Adrenal gland (tissue), 12 donors: ENCODE data around the gene PLEKHA6. TPM values are rescaled to one million over a fixed set of nuclear protein-coding genes. Genes with fewer than 3 reads are reported as not detected.

Experiments used
- DNase-seq, 7 donors: peaks; one replicate each; pipeline ENCODE4 v3.0.0-alpha.2; 2019 to 2020
- H3K27ac ChIP-seq, 5 donors: fragments of 200-600 bp; sonication (generic) in 4 of 5; 1 replicate in 3 of 5; 2 replicates in 2 of 5; pipeline versions ENCODE4 v1.5.1 to v1.8.0; 2016 to 2020; ENCODE audit warnings: mild to moderate bottlenecking in 1 of 5
- H3K27me3 ChIP-seq: fragments of 200-600 bp; 2 replicates; pipeline ENCODE4 v1.8.0; 2021
- H3K36me3 ChIP-seq, 2 donors: fragments of 200-600 bp; replicated peaks in 1 of 2; 1 replicate in 1 of 2; 2 replicates in 1 of 2; pipeline versions ENCODE4 v1.5.1 to v1.8.0; 2018 to 2022
- H3K4me1 ChIP-seq, 2 donors: fragments of 200-600 bp; replicated peaks in 1 of 2; 1 replicate in 1 of 2; 2 replicates in 1 of 2; pipeline versions ENCODE4 v1.5.1 to v1.8.0; 2018 to 2021
- H3K4me3 ChIP-seq, 4 donors: fragments of 200-600 bp; sonication (generic) in 3 of 4; one replicate each; pipeline ENCODE4 v1.5.1; 2016 to 2018
- H3K9me3 ChIP-seq, 3 donors: fragments of 200-600 bp; sonication (generic) in 1 of 3; replicated peaks in 1 of 3; 1 replicate in 2 of 3; 2 replicates in 1 of 3; pipeline versions ENCODE4 v1.5.1 to v1.8.0; 2016 to 2021
- POLR2A ChIP-seq, 2 donors: fragments of 450-650 bp; IDR thresholded peaks; one replicate each; pipeline ENCODE4 v1.6.1; 2017; ENCODE audit warnings: antibody characterized with exemption in 2 of 2, mild to moderate bottlenecking in 2 of 2, moderate library complexity in 1 of 2
- WGBS, 4 donors: extraction: QIAGEN DNeasy Blood & Tissue Kit in 2 of 4; methylation state at CpG; one replicate each; pipeline versions ENCODE4 v1.1.5 to v1.1.7; 2013 to 2017; 5-methylcytosine and 5-hydroxymethylcytosine counted together
- intact Hi-C, 2 donors: fragments of 100-400 bp; cut with DNase I; formaldehyde crosslinking; loops; one replicate each; pipeline versions ENCODE4 v1.14.1 to v1.15.0; 2022 to 2023
- polyA plus RNA-seq, 3 donors: library from polyadenylated mRNA; stranded (reverse); fragments of 200-250 nt in 2 of 3; fragments of 350-450 nt in 1 of 3; fragmentation: Illumina TruSeq in 1 of 3; extraction: RNeasy Lipid Tissue Mini Kit (QIAGEN cat#74804) in 1 of 3; gene quantifications; one replicate each; pipeline ENCODE4 v1.2.3, GENCODE V29; 2013 to 2014
- total RNA-seq, 9 donors: library from RNA; depleted of rRNA in 4 of 9; stranded (reverse); fragments of >200 nt in 4 of 9; fragments of 120-200 nt in 1 of 9; fragmentation: NEBNext Ultra II Directional in 1 of 9; extraction: Animal tissue kit (Norgen Biotek cat#: 25700) in 1 of 9; gene quantifications; one replicate each; pipeline versions ENCODE4 v1.1.0 to v1.2.4, GENCODE V29; 2013 to 2023
- TF ChIP-seq, protein P1 (sequence below), 6 experiments: fragments of 450-650 bp in 4 of 6; fragments of 200-600 bp in 2 of 6; sonication (generic) in 1 of 6; IDR thresholded peaks; 1 replicate in 5 of 6; 2 replicates in 1 of 6; pipeline versions ENCODE4 v1.5.1 to v1.8.0; 2016 to 2021; ENCODE audit warnings: antibody characterized with exemption in 6 of 6, mild to moderate bottlenecking in 2 of 6, moderate library complexity in 1 of 6
- donor health status: healthy with polysubstance abuse.
- donor health status: Bipolar disorder and iron deficiency.
- donor health status: DM: yes; HTN: yes; CAD: no.
- donor health status: DM: no; HTN: no; CAD: no.
- donor health status: DM: no; HTN: no; CAD: no.
- donor health status: DM: yes; HTN: yes; CAD: no.

The PLEKHA6 gene
- total and polyA plus RNA-seq, 12 donors = 2.2 to 13.8 (median 5.1) TPM

DNA sequence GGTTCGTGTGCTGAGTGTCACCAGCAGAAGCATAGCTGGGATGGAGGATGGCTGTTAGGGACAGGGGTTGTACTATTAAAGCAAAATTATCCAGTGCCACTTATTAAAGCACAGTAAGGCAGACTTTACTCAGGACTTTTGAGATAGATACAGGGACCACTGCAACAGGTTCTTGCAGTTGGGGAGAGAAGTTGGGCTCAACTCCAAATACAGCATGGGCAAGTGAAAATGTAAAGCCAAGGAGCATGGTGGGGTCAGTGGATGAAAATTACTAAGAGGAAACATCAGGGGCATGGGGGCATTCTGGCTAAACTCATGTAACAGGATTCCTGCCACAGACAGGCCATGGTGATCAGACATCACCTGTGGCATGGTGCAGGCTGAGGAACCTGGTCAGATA lies 178.6 kb downstream of the PLEKHA6 start:
- H3K27me3 ChIP-seq = no peaks in the 10 kb centered on the region
- H3K4me3 ChIP-seq = no peak overlapping the region
- no peak for DNase-seq
- no peak overlapping the region for H3K27ac ChIP-seq
- intact Hi-C loops = no loop called here
- no peak for TF ChIP-seq POLR2A (IDR thresholded peaks at IDR 0.05)
- TF ChIP-seq, protein P1, sequence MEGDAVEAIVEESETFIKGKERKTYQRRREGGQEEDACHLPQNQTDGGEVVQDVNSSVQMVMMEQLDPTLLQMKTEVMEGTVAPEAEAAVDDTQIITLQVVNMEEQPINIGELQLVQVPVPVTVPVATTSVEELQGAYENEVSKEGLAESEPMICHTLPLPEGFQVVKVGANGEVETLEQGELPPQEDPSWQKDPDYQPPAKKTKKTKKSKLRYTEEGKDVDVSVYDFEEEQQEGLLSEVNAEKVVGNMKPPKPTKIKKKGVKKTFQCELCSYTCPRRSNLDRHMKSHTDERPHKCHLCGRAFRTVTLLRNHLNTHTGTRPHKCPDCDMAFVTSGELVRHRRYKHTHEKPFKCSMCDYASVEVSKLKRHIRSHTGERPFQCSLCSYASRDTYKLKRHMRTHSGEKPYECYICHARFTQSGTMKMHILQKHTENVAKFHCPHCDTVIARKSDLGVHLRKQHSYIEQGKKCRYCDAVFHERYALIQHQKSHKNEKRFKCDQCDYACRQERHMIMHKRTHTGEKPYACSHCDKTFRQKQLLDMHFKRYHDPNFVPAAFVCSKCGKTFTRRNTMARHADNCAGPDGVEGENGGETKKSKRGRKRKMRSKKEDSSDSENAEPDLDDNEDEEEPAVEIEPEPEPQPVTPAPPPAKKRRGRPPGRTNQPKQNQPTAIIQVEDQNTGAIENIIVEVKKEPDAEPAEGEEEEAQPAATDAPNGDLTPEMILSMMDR (IDR thresholded peaks at IDR 0.05) = no peak
- H3K9me3 ChIP-seq = no peaks in the 10 kb centered on the region
- WGBS, 4 donors = 45 to 84% (median 68%) methylated on average over 1 of the region's 1 CpG
- H3K4me1 ChIP-seq = no peaks in the 10 kb centered on the region
- no peaks in the 10 kb centered on the region for H3K36me3 ChIP-seq

DNA sequence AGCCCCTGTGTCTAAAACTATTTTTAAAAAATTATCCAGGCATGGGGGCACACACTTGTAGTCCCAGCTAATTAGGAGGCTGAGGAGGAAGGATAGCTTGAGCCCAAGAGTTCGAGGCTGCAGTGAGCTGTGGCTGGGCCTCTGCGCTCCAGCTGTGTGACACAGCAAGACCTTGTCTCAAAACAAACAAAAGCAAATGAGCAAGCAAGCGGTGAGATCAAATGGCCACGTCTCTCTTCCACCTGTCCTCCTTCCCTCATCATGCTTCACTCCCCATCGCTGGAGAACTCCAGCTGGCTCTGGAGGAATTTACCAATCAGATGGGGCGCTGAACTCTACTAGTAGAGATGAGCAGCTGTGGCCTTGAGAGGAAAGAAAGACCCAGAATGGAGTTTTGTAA lies 179.6 kb downstream of the PLEKHA6 start:
- DNase-seq = no peak
- intact Hi-C loops = no loop called here

DNA sequence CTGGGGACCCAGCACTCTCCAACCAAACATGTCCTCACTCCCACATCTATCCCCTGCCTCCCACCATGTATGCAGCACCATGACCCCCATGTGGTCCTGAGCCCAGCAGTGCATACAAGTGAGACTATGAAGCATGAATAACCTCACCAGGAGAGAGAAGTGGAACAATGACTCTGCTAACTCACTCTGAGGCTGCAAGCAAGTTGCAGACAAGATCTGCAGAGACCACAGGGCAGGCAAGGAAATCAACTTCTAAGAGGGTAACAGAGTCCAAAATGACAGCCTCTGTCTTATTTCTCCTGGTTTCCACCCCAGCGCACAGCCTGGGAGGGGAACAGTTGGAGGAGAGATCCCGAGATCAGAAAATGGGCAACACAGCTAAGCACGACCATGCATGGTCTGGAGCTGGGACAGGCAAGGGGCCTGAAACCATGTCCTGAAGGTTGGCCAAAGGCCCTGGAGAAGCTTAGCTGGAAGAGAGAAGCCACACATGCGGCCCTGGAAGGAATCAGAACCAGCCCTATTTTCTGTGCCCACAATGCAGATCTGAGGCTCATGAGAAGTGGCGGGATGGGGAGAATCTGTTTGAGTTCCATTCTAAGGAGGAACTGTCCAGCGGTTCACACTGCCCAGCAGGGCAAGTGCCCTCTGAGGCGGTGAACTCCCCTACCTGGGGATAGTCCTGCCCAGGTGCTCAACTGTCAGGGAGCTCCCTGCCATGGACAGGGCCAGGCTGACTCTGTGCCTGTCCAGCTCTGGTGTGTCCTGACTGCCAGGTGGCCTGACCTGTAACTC lies 181.0 kb downstream of the PLEKHA6 start:
- 82 to 98% (median 88%) methylated on average over 6 to 7 of the region's 7 CpGs for WGBS, 4 donors
- no peak for DNase-seq
- Histone ChIP-seq H3K27ac (no peak overlapping the region), H3K36me3 (no peaks in the 10 kb centered on the region), H3K4me3 (no peak overlapping the region), H3K4me1 (no peaks in the 10 kb centered on the region), H3K9me3 (no peaks in the 10 kb centered on the region), H3K27me3 (no peaks in the 10 kb centered on the region)
- TF ChIP-seq POLR2A (IDR thresholded peaks at IDR 0.05) = no peak
- TF ChIP-seq, protein P1 (IDR thresholded peaks at IDR 0.05) = no peak
- intact Hi-C loops = no loop called here

More for the DNA sequence above, 179.6 kb downstream of the PLEKHA6 start:
- no peaks in the 10 kb centered on the region for H3K27me3 ChIP-seq
- no peaks in the 10 kb centered on the region for H3K4me1 ChIP-seq
- TF ChIP-seq, protein P1 (IDR thresholded peaks at IDR 0.05) = no peak
- TF ChIP-seq POLR2A (IDR thresholded peaks at IDR 0.05) = no peak
- H3K27ac ChIP-seq = no peak overlapping the region
- H3K9me3 ChIP-seq = no peaks in the 10 kb centered on the region
- H3K36me3 ChIP-seq = no peaks in the 10 kb centered on the region
- WGBS, 4 donors = 85 to 89% (median 88%) methylated on average over 6 of the region's 6 CpGs
- no peak overlapping the region for H3K4me3 ChIP-seq

DNA sequence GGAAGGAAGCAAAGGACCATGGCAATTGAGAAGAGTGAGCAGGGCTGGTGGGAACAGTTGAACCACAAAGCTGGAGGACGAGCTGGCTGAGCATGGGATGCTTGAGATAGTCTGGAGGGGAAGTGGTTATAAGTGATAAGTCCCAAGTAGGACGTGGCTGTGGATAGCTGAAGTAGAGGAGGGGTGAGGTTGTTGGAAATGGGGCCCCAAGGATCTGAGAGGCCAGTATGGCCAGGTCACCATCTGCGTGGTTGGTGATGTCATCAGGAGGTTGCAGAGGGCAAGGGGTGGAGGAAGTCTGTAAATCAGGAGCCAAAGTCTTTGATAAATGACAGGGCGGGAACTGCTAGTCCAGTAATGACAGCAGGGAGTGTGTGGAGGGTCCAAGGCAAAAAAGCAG lies 182.6 kb downstream of the PLEKHA6 start:
- no peak overlapping the region for H3K4me3 ChIP-seq
- H3K36me3 ChIP-seq = no peaks in the 10 kb centered on the region
- 43 to 58% (median 51%) methylated on average over 4 of the region's 4 CpGs for WGBS, 4 donors
- TF ChIP-seq, protein P1 (IDR thresholded peaks at IDR 0.05) = no peak
- TF ChIP-seq POLR2A (IDR thresholded peaks at IDR 0.05) = no peak
- no peaks in the 10 kb centered on the region for H3K9me3 ChIP-seq
- H3K4me1 ChIP-seq = no peaks in the 10 kb centered on the region
- DNase-seq = no peak
- intact Hi-C loops = no loop called here
- no peaks in the 10 kb centered on the region for H3K27me3 ChIP-seq
- H3K27ac ChIP-seq = no peak overlapping the region
